ENCODE data around the gene SH3BP4.

Gene SH3BP4

DNA sequence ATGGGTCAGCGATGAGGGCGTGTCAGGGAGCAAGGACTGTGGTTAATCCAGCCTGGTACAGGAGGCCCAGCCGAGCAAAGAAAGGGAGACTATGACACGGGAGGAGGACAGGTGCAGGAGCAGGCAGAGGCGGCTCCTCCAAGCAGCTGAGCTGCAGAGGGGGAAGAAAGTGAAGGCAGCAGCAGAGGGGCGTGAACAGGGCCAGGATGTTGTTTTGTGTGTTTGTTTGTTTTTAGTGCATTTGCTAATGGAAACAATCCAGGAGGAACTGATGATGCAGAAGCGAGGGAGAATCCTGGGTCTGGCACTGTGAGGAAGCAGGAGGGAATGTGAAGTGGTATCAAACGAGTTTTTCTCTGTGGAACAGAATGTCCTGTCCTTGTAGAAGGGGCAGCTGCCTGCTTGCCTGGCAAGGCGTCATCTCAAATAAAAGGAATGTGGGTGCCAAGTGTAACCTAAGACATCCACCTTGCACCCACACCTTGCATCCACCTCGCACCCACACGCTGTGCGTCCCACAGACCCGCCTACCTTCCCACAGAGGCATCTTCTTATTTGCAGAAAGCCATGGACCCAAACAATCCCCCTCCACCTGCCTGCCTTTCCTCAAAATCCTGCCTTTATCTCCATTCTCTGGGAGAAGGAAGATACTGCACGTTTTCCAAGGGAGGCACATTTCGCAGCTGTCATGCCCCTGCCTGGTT is 134.8 kb downstream of the SH3BP4 start:
- Histone ChIP-seq H3K27ac (no peak overlapping the region), H3K4me3 (no peak overlapping the region)
- no peak for DNase-seq (ENCODE audit: low spot score)
- TF ChIP-seq, protein P1, sequence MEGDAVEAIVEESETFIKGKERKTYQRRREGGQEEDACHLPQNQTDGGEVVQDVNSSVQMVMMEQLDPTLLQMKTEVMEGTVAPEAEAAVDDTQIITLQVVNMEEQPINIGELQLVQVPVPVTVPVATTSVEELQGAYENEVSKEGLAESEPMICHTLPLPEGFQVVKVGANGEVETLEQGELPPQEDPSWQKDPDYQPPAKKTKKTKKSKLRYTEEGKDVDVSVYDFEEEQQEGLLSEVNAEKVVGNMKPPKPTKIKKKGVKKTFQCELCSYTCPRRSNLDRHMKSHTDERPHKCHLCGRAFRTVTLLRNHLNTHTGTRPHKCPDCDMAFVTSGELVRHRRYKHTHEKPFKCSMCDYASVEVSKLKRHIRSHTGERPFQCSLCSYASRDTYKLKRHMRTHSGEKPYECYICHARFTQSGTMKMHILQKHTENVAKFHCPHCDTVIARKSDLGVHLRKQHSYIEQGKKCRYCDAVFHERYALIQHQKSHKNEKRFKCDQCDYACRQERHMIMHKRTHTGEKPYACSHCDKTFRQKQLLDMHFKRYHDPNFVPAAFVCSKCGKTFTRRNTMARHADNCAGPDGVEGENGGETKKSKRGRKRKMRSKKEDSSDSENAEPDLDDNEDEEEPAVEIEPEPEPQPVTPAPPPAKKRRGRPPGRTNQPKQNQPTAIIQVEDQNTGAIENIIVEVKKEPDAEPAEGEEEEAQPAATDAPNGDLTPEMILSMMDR (IDR thresholded peaks at IDR 0.05): no peak

DNA sequence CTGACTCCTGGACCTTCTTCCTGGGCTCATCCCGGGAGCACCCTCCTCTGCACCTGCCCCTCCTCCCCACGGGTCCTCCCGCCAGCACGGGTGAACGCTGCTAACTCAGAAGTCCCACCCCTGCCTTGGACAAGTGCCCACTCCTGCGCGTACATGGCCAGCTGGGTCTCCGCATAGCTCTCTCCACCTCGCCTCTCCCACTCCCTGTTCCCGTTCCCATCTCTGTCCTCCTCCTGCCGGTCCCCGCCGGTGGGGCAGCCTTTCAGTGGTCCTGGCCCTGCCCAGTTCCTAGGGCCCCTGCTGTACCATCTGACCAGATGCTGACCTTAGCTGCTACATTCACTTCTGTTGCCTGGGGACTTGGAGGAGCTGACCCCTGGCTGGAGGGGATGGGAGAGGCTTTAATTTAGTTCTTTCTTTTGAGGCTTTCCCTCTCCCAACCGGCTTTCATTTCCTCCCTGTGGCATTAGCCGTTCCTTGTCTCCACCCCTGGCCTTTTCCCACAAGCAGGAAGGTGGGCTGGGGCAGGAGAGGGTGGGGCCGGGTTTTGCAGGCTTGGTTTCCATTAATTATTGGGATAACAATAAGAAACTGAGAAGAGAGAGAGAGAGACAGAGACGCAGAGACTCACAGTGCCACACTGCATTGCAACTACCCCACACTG is 136.1 kb downstream of the SH3BP4 start:
- TF ChIP-seq, protein P1 (IDR thresholded peaks at IDR 0.05): no peak
- no peak for DNase-seq (ENCODE audit: low spot score)
- H3K27ac ChIP-seq: no peak overlapping the region
- H3K4me3 ChIP-seq: peak overlapping the region; percentile 58

DNA sequence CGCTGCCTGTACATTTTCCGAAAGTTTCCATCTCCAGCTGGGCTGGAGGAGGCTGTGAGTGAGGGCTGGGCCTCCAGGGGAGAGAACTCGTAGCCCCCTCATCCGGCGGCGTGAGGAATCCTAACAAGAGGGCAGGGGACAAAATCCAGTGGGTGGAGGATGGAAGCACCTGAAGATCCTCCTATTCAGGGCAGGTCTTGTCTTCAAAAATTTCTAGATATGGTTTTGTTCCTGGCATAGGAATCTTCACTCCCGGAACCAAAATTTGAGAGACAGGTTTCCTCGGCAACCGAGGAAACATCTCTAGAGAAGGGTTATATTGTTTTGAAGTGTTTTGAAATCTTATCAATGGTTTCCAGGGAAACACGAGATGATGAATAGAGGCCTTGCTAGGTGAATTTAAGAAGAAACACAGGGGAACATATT is 136.7 kb downstream of the SH3BP4 start:
- H3K27ac ChIP-seq: no peak overlapping the region
- TF ChIP-seq, protein P1 (IDR thresholded peaks at IDR 0.05): no peak
- no peak for DNase-seq (ENCODE audit: low spot score)
- no peak overlapping the region for H3K4me3 ChIP-seq

DNA sequence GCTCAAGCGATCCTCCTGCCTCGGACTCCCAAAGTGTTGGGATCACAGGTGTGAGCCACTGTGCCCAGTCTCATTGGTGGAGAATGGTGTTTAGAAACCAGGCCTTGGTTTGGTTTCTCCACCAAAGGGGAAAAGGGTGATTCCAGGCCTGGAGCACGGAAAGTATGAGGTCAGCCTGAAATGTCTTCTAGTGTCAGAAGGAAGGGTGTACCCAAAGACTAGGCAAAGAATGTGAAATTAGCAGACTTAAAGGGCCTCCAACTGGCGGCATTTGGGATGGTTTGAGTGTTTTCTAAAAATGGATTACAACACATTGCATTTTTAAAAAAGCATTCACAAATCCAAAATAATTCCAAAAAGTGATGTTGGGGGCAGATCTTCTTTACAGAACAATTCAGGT is 139.6 kb downstream of the SH3BP4 start:
- DNase-seq (ENCODE audit: low spot score): no peak
- H3K4me3 ChIP-seq: no peak overlapping the region
- TF ChIP-seq, protein P1 (IDR thresholded peaks at IDR 0.05): no peak
- no peak overlapping the region for H3K27ac ChIP-seq

DNA sequence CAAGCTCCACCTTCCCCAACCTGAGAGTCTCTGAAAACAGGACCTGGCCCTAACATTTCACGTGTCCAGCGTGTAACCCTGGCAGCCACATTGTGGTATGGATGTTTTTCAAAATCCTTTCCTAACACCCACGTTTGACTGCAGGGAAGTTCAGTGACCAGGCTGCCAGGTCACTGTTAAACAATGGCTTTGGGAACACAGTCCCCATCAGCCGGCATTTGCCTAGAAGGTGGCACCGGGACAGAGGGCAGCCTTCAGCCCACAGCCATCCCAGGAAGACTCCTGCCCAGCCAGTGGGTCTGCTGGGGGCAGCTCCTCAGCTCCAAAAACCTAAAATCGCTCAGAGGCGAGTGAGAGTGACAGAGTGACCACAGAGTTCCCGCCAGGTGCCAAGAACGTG is 140.2 kb downstream of the SH3BP4 start:
- DNase-seq (ENCODE audit: low spot score): no peak
- no peak overlapping the region for H3K4me3 ChIP-seq
- TF ChIP-seq, protein P1 (IDR thresholded peaks at IDR 0.05): no peak
- no peak overlapping the region for H3K27ac ChIP-seq

DNA sequence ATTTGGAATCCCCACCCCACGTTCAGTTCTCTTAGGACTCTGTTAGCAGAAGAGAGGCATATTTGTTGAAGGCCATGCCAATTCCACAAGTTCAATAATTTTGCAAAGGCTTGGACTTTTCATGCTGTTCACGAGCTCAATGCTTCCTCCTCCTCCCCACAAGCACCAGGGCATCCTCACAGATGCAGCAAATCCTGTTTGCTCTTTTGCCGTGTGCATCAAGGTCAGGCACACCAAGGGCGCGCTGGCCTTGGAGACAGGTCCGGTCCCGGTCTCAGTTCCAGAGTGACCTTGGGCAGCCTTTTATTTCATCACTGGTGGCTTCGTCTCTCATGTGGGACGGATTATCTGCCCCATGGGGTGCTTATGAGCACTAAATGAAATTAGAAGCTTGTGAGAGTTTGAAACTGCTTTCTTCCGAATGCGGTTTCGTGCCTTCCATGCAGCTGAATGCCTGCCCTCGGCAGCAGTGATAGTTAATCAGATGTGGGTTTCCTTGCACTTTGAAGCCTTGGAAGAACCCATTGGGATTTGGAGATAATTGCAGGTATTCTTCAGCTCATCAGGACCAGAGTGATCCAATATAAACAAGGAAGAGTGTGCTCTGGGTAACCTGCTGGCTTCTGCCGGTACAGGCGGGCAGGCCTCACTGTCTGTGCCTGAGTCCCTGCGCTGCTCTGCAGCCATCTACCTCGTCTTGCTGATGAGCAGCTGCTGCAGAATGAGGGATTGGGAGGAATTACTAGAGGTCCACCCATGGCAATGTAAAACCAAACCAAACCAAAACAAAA is 140.8 kb downstream of the SH3BP4 start:
- no peak overlapping the region for H3K27ac ChIP-seq
- DNase-seq (ENCODE audit: low spot score): no peak
- no peak overlapping the region for H3K4me3 ChIP-seq
- TF ChIP-seq, protein P1 (IDR thresholded peaks at IDR 0.05): no peak

Measured in coronary artery (tissue), 2 donors.